Cardiac septum (tissue), 1 donor: ENCODE measurements around the gene CTNNBIP1. TPM values are rescaled to one million over a fixed set of nuclear protein-coding genes. Genes with fewer than 3 reads are reported as not detected.
"Not testable (repeated sequence)": the region's sequence is repeated elsewhere in the genome, so short reads cannot be mapped to it uniquely, and the experiment has no call there.

ENCODE experiments used
- DNase-seq: peaks from one replicate; pipeline ENCODE4 v3.0.0-alpha.2; 2020; ENCODE audit warnings: low spot score
- intact Hi-C: fragments of 100-400 bp; cut with DNase I; formaldehyde crosslinking; loops from one replicate; pipeline ENCODE4 v1.14.0; 2022
- total RNA-seq: library from RNA; stranded (reverse); fragmentation: NEBNext Ultra II Directional; extraction: Animal tissue kit (Norgen Biotek cat#: 25700); gene quantifications from one replicate; pipeline ENCODE4 v1.2.1, GENCODE V29; 2021
- donor health status: DM: no; HTN: no; CAD: no.

Gene CTNNBIP1
- total RNA-seq, 1 donor from 2014 or later, result 19.3 TPM

- peak; percentile 92 for DNase-seq
- intact Hi-C loops, result loop anchor here (10.0 kb wide), 1 partner anchor 871 kb away; no protein-coding TSS in a partner anchor
Observed at GRCh38 chr1:9823943-9824701, 85.9 kb downstream of the CTNNBIP1 start, which contains the start of gene CLSTN1. Gene CLSTN1, minus strand, starts transcription at chr1:9823965. Its CDS starts 232 bp downstream, at chr1:9823733.

- no peak for DNase-seq
- intact Hi-C loops, result loop anchor here (10.0 kb wide), 1 partner anchor 871 kb away; no protein-coding TSS in a partner anchor
Observed at GRCh38 chr1:9823693-9823942, 86.5 kb downstream of the CTNNBIP1 start.

GRCh38 chr1:9822897-9823692 is 87.0 kb downstream of the CTNNBIP1 start:
- intact Hi-C loops, result loop anchor here (10.0 kb wide), 1 partner anchor 872 kb away; no protein-coding TSS in a partner anchor
- DNase-seq, result peak; percentile 75

- intact Hi-C loops, result loop anchor here (10.0 kb wide), 1 partner anchor 872 kb away; no protein-coding TSS in a partner anchor
- no peak for DNase-seq
Observed at GRCh38 chr1:9822490-9822889, 87.6 kb downstream of the CTNNBIP1 start.

- intact Hi-C loops, result loop anchor here (10.0 kb wide), 1 partner anchor 873 kb away; no protein-coding TSS in a partner anchor
- DNase-seq, result no peak
Observed at GRCh38 chr1:9821710-9822109, 88.4 kb downstream of the CTNNBIP1 start.

GRCh38 chr1:9820521-9820920 is 89.5 kb downstream of the CTNNBIP1 start:
- no peak for DNase-seq
- intact Hi-C loops, result loop anchor here (10.0 kb wide), 1 partner anchor 874 kb away; no protein-coding TSS in a partner anchor

- DNase-seq, result peak; percentile 41
- intact Hi-C loops, result no loop called here
Observed at GRCh38 chr1:9817734-9818133, 92.3 kb downstream of the CTNNBIP1 start.

- intact Hi-C loops, result no loop called here
Observed at GRCh38 chr1:9816199-9816598, 93.9 kb downstream of the CTNNBIP1 start.

GRCh38 chr1:9815150-9815549 is 94.9 kb downstream of the CTNNBIP1 start:
- DNase-seq, result peak; percentile 7
- intact Hi-C loops, result no loop called here

More at GRCh38 chr1:9816199-9816598, 93.9 kb downstream of the CTNNBIP1 start:
- DNase-seq, result no peak

- intact Hi-C loops, result no loop called here
- DNase-seq, result peak; percentile 7
Observed at GRCh38 chr1:9814619-9815018, 95.5 kb downstream of the CTNNBIP1 start.

GRCh38 chr1:9811239-9811966 is 98.7 kb downstream of the CTNNBIP1 start:
- intact Hi-C loops, result no loop called here
- no peak for DNase-seq

- intact Hi-C loops, result no loop called here
- DNase-seq, result peak; percentile 20
Observed at GRCh38 chr1:9809100-9809510, 101.0 kb downstream of the CTNNBIP1 start.

- intact Hi-C loops, result no loop called here
Observed at GRCh38 chr1:9808459-9808858, 101.6 kb downstream of the CTNNBIP1 start.

GRCh38 chr1:9807541-9807940 is 102.5 kb downstream of the CTNNBIP1 start:
- intact Hi-C loops, result no loop called here

More at GRCh38 chr1:9808459-9808858, 101.6 kb downstream of the CTNNBIP1 start:
- peak; percentile 17 for DNase-seq

GRCh38 chr1:9805972-9806371 is 104.1 kb downstream of the CTNNBIP1 start:
- DNase-seq, intact Hi-C loops: not testable (repeated sequence)

More at GRCh38 chr1:9807541-9807940, 102.5 kb downstream of the CTNNBIP1 start:
- peak; percentile 55 for DNase-seq

GRCh38 chr1:9805006-9805508 is 105.0 kb downstream of the CTNNBIP1 start:
- intact Hi-C loops, result no loop called here
- DNase-seq, result no peak

- DNase-seq, intact Hi-C loops: not testable (repeated sequence)
Observed at GRCh38 chr1:9803003-9803918, 106.8 kb downstream of the CTNNBIP1 start.

- intact Hi-C loops, result no loop called here
- no peak for DNase-seq
Observed at GRCh38 chr1:9801909-9802308, 108.2 kb downstream of the CTNNBIP1 start.
